H1 (cell line): Measurements from ENCODE around the gene FAM174B. TPM values are rescaled to one million over a fixed set of nuclear protein-coding genes. Genes with fewer than 3 reads are reported as not detected.

ENCODE experiments used
- ASH2L ChIP-seq: fragments of 200-600, 300-600 bp; sonication (generic); IDR thresholded peaks from one replicate; pipeline ENCODE4 v1.7.1; 2017; ENCODE audit warnings: low read length
- CHD2 ChIP-seq: IDR thresholded peaks from 2 replicates; pipeline ENCODE4 v1.6.1; 2012; ENCODE audit warnings: low read length, improper control_type of control experiment
- HDAC6 ChIP-seq: IDR thresholded peaks from one replicate; pipeline ENCODE4 v1.7.1; 2012; ENCODE audit warnings: low read depth, mild to moderate bottlenecking, inconsistent platforms, low read length, moderate library complexity
- NANOG ChIP-seq: IDR thresholded peaks from 2 replicates; pipeline ENCODE4 v1.6.1; 2011; ENCODE audit warnings: low read length, low read depth, mild to moderate bottlenecking, inconsistent platforms; ENCODE audit not compliant: insufficient read depth, poor library complexity, severe bottlenecking
- POU5F1 ChIP-seq: IDR thresholded peaks from 2 replicates; pipeline ENCODE4 v1.6.1; 2011; ENCODE audit warnings: low read depth, mild to moderate bottlenecking, low read length, moderate library complexity
- RNF2 ChIP-seq: fragments of 200-900, 300-1000 bp; sonication (generic); IDR thresholded peaks from 2 replicates; pipeline ENCODE4 v1.7.1; 2016; ENCODE audit warnings: borderline replicate concordance, low read depth, mild to moderate bottlenecking, antibody characterized with exemption, low read length; ENCODE audit not compliant: poor library complexity, severe bottlenecking; ENCODE audit errors: missing control alignments
- SIN3A ChIP-seq, 2 experiments: IDR thresholded peaks in 1 of 2; conservative IDR thresholded peaks in 1 of 2; 2 replicates each; pipeline ENCODE4 v1.6.1; 2011 to 2012; ENCODE audit warnings: low read length in 2 of 2, improper control_type of control experiment in 1 of 2, low read depth in 1 of 2, mild to moderate bottlenecking in 1 of 2
- SIRT6 ChIP-seq: IDR thresholded peaks from one replicate; pipeline ENCODE4 v1.7.1; 2012; ENCODE audit warnings: low read length, inconsistent platforms
- SP1 ChIP-seq: IDR thresholded peaks from 2 replicates; pipeline ENCODE4 v1.6.1; 2011; ENCODE audit warnings: low read depth, low read length
- polyA plus RNA-seq, 7 experiments: library from polyadenylated mRNA; depleted of rRNA in 3 of 7; stranded (reverse) in 5 of 7; unstranded in 2 of 7; fragments of >200 nt in 5 of 7; fragments of 200-250 nt in 2 of 7; gene quantifications; 1 replicate in 5 of 7; 2 replicates in 1 of 7; 4 replicates in 1 of 7; pipeline versions ENCODE4 v1.2.1 to v1.2.3, GENCODE V29; 2011 to 2013; ENCODE audit warnings: missing spikeins in 2 of 7, mixed read lengths in 2 of 7
- total RNA-seq: library from RNA; stranded (reverse); fragmentation: NEBNext Ultra II Directional; extraction: Animal tissue kit (Norgen Biotek cat#: 25700); gene quantifications from 2 replicates; pipeline ENCODE4 v1.2.1, GENCODE V29; 2021
- TF ChIP-seq, protein P1 (sequence below): IDR thresholded peaks from 2 replicates; pipeline ENCODE4 v1.6.1; 2011; ENCODE audit warnings: low read depth, mild to moderate bottlenecking, low read length; ENCODE audit not compliant: insufficient read depth
- TF ChIP-seq, protein P2 (sequence below), 3 experiments: IDR thresholded peaks; 1 replicate in 2 of 3; 2 replicates in 1 of 3; pipeline versions ENCODE4 v1.5.1 to v1.6.1; 2011; ENCODE audit warnings: low read length in 3 of 3, mild to moderate bottlenecking in 3 of 3, inconsistent platforms in 2 of 3, low read depth in 1 of 3, moderate library complexity in 1 of 3; ENCODE audit not compliant: insufficient read depth in 1 of 3; ENCODE audit errors: control extremely low read depth in 1 of 3

Gene FAM174B
- total and polyA plus RNA-seq, 2 of the 8 experiments (the other 6 are each of a cell fraction or from before 2014, with no cell fraction given) = 9.3 to 35.2 TPM

DNA sequence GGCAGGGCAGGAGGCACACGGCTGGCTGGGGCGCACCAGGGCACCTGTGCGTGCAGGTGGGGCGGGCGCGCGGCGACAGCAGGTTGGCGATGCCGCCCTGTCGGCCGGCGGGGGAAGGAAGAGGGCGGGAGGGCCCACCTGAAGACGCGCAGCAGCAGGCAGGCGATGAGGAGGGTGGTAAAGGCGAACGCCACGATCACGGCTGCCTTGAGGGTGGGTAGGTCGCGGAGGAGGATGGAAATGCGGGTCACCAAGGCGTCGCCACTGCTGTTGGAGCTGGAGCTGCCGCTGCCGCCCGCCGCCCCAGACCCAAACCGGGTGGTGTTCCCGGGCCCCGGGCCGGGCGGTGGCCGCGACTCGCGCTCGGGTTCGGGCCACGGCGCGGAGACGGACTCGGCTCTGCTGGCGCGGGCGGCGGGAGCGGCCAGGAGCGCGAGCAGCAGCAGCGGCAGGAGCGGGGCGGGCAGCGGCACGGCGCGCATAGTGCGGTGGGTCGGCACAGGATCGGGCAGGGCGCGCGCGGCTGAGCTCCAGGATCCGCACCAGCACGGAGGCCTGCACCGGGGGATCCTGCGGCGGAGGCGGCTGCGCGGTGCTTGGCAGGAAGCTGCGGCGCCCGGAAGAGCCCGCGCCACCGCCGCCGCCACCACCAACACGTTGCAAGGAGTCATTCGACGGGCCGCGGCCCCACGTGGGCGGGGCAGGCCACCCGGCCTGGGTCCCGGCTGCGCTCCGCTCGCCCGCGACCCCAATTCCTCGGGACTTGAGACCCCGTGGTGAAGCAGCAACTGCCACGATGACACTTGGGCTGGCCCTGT, at the start of gene FAM174B (continued):
- TF ChIP-seq HDAC6 (no peak), SP1 (no peak), SIN3A (conservative IDR thresholded peaks at IDR 0.05 in 1 of 2, IDR thresholded peaks at IDR 0.05 in 1 of 2; ENCODE audit: low read depth in 1 of 2, low read length in 2 of 2) (no peak), RNF2 (peak; percentile 68), CHD2 (no peak), ASH2L (peak; percentile 86), POU5F1 (no peak), SIRT6 (no peak), NANOG (no peak)
- TF ChIP-seq, protein P1, sequence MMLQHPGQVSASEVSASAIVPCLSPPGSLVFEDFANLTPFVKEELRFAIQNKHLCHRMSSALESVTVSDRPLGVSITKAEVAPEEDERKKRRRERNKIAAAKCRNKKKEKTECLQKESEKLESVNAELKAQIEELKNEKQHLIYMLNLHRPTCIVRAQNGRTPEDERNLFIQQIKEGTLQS = no peak
- TF ChIP-seq, protein P2, sequence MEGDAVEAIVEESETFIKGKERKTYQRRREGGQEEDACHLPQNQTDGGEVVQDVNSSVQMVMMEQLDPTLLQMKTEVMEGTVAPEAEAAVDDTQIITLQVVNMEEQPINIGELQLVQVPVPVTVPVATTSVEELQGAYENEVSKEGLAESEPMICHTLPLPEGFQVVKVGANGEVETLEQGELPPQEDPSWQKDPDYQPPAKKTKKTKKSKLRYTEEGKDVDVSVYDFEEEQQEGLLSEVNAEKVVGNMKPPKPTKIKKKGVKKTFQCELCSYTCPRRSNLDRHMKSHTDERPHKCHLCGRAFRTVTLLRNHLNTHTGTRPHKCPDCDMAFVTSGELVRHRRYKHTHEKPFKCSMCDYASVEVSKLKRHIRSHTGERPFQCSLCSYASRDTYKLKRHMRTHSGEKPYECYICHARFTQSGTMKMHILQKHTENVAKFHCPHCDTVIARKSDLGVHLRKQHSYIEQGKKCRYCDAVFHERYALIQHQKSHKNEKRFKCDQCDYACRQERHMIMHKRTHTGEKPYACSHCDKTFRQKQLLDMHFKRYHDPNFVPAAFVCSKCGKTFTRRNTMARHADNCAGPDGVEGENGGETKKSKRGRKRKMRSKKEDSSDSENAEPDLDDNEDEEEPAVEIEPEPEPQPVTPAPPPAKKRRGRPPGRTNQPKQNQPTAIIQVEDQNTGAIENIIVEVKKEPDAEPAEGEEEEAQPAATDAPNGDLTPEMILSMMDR (IDR thresholded peaks at IDR 0.05; ENCODE audit: control extremely low read depth in 1 of 3, insufficient read depth in 1 of 3, low read depth in 1 of 3, low read length in 3 of 3) = peak in 2 of 3 experiments; percentile 15 to 18; a peak in 2 of 4 replicates
